DOHH2 (cell line): Measurements from ENCODE around the gene GNG8.

Source experiments
- H3F3A ChIP-seq: fragments of 200-600 bp; sonication (generic), shearing (Covaris generic); 2 replicates; pipeline ENCODE4 v1.6.0; 2016; ENCODE audit warnings: antibody characterized with exemption, mild to moderate bottlenecking; ENCODE audit not compliant: control insufficient read depth, insufficient read depth
- H3K27ac ChIP-seq: fragments of 200-600 bp; sonication (generic); 2 replicates; pipeline ENCODE4 v1.5.1; 2014; ENCODE audit warnings: low read depth, mild to moderate bottlenecking, low read length, moderate library complexity
- H3K27me3 ChIP-seq: fragments of 200-600 bp; sonication (generic); 2 replicates; pipeline ENCODE4 v1.6.1; 2014; ENCODE audit warnings: mild to moderate bottlenecking, low read length, mixed read lengths; ENCODE audit not compliant: control insufficient read depth
- H3K36me3 ChIP-seq: fragments of 200-600 bp; sonication (generic); 2 replicates; pipeline ENCODE4 v1.6.1; 2014; ENCODE audit warnings: mild to moderate bottlenecking, low read length, moderate library complexity, mixed read lengths; ENCODE audit not compliant: control insufficient read depth
- H3K4me1 ChIP-seq: fragments of 200-600 bp; sonication (generic); 2 replicates; pipeline ENCODE4 v1.6.1; 2014; ENCODE audit warnings: mild to moderate bottlenecking, low read length, mixed read lengths; ENCODE audit not compliant: control insufficient read depth
- H3K4me2 ChIP-seq: fragments of 200-600 bp; sonication (generic); 2 replicates; pipeline ENCODE4 v1.6.0; 2014; ENCODE audit warnings: mild to moderate bottlenecking, low read length, moderate library complexity
- H3K4me3 ChIP-seq: fragments of 200-600 bp; sonication (generic); 2 replicates; pipeline ENCODE4 v1.5.1; 2014; ENCODE audit warnings: mild to moderate bottlenecking, low read length, mixed read lengths
- H3K79me2 ChIP-seq: fragments of 200-600 bp; sonication (generic); 2 replicates; pipeline ENCODE4 v1.6.1; 2014; ENCODE audit warnings: mild to moderate bottlenecking, low read length, mixed read lengths; ENCODE audit not compliant: control insufficient read depth
- H3K9me2 ChIP-seq: fragments of 200-600 bp; sonication (generic); replicated peaks from 2 replicates; pipeline ENCODE4 v1.6.1; 2014; ENCODE audit warnings: mild to moderate bottlenecking, low read length, mixed read lengths; ENCODE audit not compliant: control insufficient read depth
- H3K9me3 ChIP-seq: fragments of 200-600 bp; sonication (generic); 2 replicates; pipeline ENCODE4 v1.6.1; 2014; ENCODE audit warnings: antibody characterized with exemption, low read length, mixed read lengths; ENCODE audit not compliant: control insufficient read depth, insufficient read depth
- H4K20me1 ChIP-seq: fragments of 200-600 bp; sonication (generic); 2 replicates; pipeline ENCODE4 v1.6.0; 2014; ENCODE audit warnings: low read depth, mild to moderate bottlenecking, antibody characterized with exemption, low read length, moderate library complexity; ENCODE audit not compliant: control insufficient read depth, insufficient read depth
- CTCF ChIP-seq: fragments of 200-600 bp; sonication (generic); IDR thresholded peaks from one replicate; pipeline ENCODE4 v1.5.1; 2014; ENCODE audit warnings: antibody characterized with exemption, mild to moderate bottlenecking, low read depth, low read length; ENCODE audit not compliant: poor library complexity, severe bottlenecking
- EZH2phosphoT487 ChIP-seq: fragments of 200-600 bp; sonication (generic); IDR thresholded peaks from 2 replicates; pipeline ENCODE4 v1.6.1; 2017; ENCODE audit warnings: borderline replicate concordance, mild to moderate bottlenecking, antibody characterized with exemption, low read length, moderate library complexity, mixed read lengths

GNG8 gene

GRCh38 chr19:46605356-46605821, 30.6 kb downstream of the GNG8 start:
- Histone ChIP-seq H3K27ac (no peak overlapping the region), H4K20me1 (peaks cover 21% of the 10 kb centered on the region), H3K36me3 (peaks cover 84% of the 10 kb centered on the region), H3K4me1 (peaks cover 18% of the 10 kb centered on the region), H3K27me3 (no peaks in the 10 kb centered on the region), H3K9me2 (no peaks in the 10 kb centered on the region), H3K79me2 (peaks cover 48% of the 10 kb centered on the region), H3K4me2 (no peak overlapping the region), H3F3A (no peaks in the 10 kb centered on the region), H3K9me3 (no peaks in the 10 kb centered on the region), H3K4me3 (no peak overlapping the region)
- no peak for TF ChIP-seq CTCF
- TF ChIP-seq EZH2phosphoT487 = no peak

- Histone ChIP-seq H3K36me3 (peaks cover 81% of the 10 kb centered on the region), H3K4me3 (no peak overlapping the region), H4K20me1 (peaks cover 21% of the 10 kb centered on the region), H3K79me2 (peaks cover 48% of the 10 kb centered on the region), H3K27ac (no peak overlapping the region), H3K27me3 (no peaks in the 10 kb centered on the region), H3F3A (no peaks in the 10 kb centered on the region), H3K4me1 (peaks cover 23% of the 10 kb centered on the region), H3K4me2 (no peak overlapping the region), H3K9me3 (no peaks in the 10 kb centered on the region), H3K9me2 (no peaks in the 10 kb centered on the region)
- TF ChIP-seq CTCF = no peak
- TF ChIP-seq EZH2phosphoT487 = no peak
Measured at GRCh38 chr19:46604781-46605355, 31.1 kb downstream of the GNG8 start.

GRCh38 chr19:46603752-46604231, 32.2 kb downstream of the GNG8 start:
- Histone ChIP-seq H3F3A (no peaks in the 10 kb centered on the region), H3K4me1 (peaks cover 24% of the 10 kb centered on the region), H3K27ac (no peak overlapping the region), H3K9me3 (peaks cover 4% of the 10 kb centered on the region), H4K20me1 (peaks cover 21% of the 10 kb centered on the region), H3K27me3 (no peaks in the 10 kb centered on the region), H3K79me2 (peaks cover 48% of the 10 kb centered on the region), H3K36me3 (peaks cover 70% of the 10 kb centered on the region), H3K4me3 (peak overlapping the region; percentile 81; the same call in 1 of the 2 replicates), H3K4me2 (peak overlapping the region; percentile 86; the same call in 1 of the 2 replicates), H3K9me2 (no peaks in the 10 kb centered on the region)
- TF ChIP-seq CTCF (no peak), EZH2phosphoT487 (no peak)
